Caki2 (cell line): Measurements from ENCODE around the gene POLR2E. TPM values are rescaled to one million over a fixed set of nuclear protein-coding genes. Genes with fewer than 3 reads are reported as not detected.

Experiments
- DNase-seq: peaks from one replicate; pipeline ENCODE4 v3.0.0-alpha.2; 2015; ENCODE audit warnings: low read depth
- in situ Hi-C: cut with HindIII; loops from 2 replicates; pipeline ENCODE4 v1.10.0; 2016; ENCODE audit warnings: low sequenced_read_pairs, low pct_unique_long_range_greater_than_20kb, mixed read lengths
- total RNA-seq: library from RNA; depleted of rRNA; stranded (reverse); fragments of >200 nt; shearing (Covaris generic); gene quantifications from 2 replicates; pipeline ENCODE4 v1.2.3, GENCODE V29; 2014; ENCODE audit warnings: low replicate concordance; rRNA removed

POLR2E gene
- total RNA-seq, 1 experiment from 2014 or later: 180 TPM

- in situ Hi-C loops: no loop called here
- no peak for DNase-seq
These were observed 48.1 kb downstream of the POLR2E start for GRCh38 chr19:1046836-1047695.

- in situ Hi-C loops: no loop called here
These were observed 49.0 kb downstream of the POLR2E start for GRCh38 chr19:1046117-1046626.

DNA sequence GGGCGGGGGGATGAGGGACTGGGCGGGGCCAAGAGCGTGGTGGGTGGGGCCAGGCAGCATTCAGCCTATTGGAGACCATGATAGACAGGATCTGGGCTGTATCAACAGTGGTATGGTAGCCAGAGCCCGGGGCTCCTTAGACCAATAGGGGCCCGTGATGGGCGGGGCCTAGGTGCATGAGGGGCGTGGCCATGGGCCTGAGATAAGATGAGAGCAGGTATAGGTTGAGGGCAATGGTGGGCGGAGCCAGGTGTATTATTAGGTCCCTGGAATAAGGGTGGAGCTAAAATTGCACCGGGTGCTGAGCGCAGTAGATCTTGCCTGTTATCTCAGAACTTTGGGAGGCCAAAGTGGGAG lies 50.0 kb downstream of the POLR2E start:
- peak; percentile 86 for DNase-seq
- in situ Hi-C loops: no loop called here

More at GRCh38 chr19:1046117-1046626, 49.0 kb downstream of the POLR2E start:
- DNase-seq: no peak

DNA sequence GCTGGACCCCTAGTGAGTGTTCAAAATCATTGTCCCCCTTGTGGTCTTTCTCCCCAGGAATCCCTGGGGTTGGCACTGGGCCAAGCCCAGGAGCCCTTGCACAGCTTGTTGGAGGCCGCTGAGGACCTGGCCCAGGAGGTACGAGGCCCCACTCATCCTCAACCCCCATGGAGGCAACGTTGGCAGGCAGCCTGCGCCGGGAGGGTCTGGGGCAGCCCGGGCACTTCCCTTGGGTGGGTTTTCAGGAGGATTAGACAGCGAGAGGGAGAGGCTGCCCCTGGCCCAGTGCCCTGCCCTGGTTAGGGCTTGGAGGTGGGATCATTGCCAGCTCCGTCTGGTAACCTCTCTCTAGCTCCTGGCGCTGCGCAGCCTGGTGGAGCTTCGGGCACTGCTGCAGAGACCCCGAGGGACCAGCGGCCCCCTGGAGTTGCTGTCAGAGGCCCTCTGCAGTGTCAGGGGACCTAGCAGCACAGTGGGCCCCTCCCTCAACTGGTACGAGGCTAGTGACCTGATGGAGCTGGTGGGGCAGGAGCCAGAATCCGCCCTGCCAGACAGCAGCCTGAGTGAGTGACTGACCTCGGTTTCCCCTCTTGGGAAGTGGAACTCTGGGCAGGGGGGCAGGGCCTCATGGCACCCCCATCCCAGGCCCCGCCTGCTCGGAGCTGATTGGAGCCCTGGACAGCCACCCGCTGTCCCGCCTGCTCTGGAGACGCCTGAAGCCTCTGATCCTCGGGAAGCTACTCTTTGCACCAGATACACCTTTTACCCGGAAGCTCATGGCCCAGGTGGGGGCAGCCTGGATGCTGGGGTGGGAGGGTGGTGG lies 52.3 kb downstream of the POLR2E start:
- peak; percentile 80 for DNase-seq

GRCh38 chr19:1041835-1042685 lies 53.1 kb downstream of the POLR2E start:
- peak; percentile 89 for DNase-seq
- in situ Hi-C loops: no loop called here

More for the DNA sequence above, 52.3 kb downstream of the POLR2E start:
- in situ Hi-C loops: no loop called here

GRCh38 chr19:1041272-1041834 lies 53.8 kb downstream of the POLR2E start:
- DNase-seq: no peak
- in situ Hi-C loops: no loop called here

GRCh38 chr19:1040476-1041271 lies 54.5 kb downstream of the POLR2E start:
- DNase-seq: peak; percentile 83
- in situ Hi-C loops: no loop called here

DNA sequence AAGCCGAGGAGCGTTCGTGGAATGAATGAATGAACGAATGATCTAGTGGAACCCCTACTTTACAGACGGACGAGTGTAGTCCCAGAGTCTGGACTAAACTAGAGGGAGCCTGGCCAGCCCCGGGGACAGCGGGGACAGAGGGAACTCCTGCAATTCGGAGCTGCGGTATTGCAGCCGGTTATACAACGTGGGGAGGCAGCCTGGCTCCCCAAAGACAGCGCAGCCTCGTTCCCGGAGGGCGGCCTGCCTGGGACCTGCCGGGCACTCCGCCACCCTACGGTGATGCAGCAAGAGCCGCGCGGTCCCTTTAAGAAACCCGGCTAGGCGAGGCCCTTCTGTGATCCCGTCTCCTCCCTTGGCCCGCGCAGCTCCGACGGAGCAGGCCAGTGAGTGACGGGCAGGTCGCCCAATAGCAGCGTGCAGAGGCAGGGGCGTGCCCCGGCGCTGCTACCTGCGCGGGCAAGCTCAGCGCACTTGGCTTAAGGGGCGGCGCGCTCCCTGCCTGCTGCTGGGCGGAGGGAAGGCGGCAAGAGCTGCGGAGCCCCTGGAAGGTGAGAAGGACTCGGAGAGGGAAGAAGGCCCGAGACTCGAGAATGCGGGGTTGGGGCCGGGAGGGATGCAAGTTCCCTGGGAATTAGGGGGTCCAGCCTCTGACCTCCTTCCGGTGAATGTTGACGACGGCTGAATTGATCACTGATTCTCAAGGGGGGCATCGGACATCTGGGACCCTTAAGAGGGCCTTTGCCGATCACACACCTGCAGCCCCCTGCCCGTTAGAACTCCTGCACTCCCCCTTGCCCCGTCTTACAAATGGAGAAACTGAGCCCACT lies 55.3 kb downstream of the POLR2E start, which contains the start of gene ABCA7:
ABCA7 (plus strand) TSS at position 462 of the 830 bp plus-strand sequence. CDS start 1,255 bp downstream, outside the sequence.
- peak; percentile 92 for DNase-seq
- in situ Hi-C loops: no loop called here

DNA sequence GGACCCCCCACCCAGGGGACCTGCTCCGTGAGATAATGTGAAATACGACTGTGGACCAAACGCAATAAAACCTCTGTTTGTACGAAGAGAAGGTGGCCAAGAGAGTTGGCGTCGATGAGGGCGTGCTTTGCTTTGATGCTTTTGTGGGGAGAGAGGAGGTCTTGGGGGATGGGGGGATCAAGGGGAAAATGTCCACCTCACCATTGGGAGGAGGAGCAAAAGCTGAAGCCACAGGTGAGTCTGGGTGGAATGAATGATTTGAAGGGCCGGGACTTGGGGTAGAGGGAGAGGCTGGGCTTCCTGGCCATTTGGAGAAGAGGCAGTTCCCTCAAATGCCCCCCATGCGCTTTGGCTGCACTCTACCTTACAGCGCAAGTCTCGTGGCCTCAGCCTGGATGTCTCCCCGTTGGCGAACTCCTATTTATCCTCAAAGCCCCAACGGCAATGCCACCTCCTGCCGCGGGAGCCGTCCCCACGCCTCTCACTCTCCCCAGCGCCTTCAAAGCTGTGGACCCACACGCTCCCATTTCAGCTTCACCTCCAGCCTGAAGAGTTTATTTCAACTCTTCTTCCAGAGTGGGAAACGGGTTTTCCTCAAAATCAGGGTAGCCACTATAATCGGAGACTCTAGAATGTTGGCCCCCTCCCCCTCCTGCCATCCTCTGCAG lies 56.1 kb downstream of the POLR2E start:
- DNase-seq: no peak
- in situ Hi-C loops: no loop called here

- in situ Hi-C loops: no loop called here
- no peak for DNase-seq
These were observed 57.5 kb downstream of the POLR2E start for GRCh38 chr19:1037621-1038064.

Other genes with a start within 250 kb of the POLR2E start
- not detected in 2 replicates for gene ELANE, start 243.1 kb downstream of the POLR2E start, total RNA-seq
- gene CFD, start 235.7 kb downstream of the POLR2E start, total RNA-seq: 6.8 and 9.9 TPM in 2 replicates
- gene MED16, start 202.2 kb downstream of the POLR2E start, total RNA-seq: 17.3 and 26.9 TPM in 2 replicates
- not detected in 2 replicates for gene RNU6-9, start 201.9 kb downstream of the POLR2E start, total RNA-seq
- 6.2 and 34.0 TPM in 2 replicates for gene R3HDM4, start 182.2 kb downstream of the POLR2E start, total RNA-seq
- not detected in 2 replicates for gene KISS1R, start 178.0 kb downstream of the POLR2E start, total RNA-seq
- gene ARID3A, start 169.3 kb downstream of the POLR2E start, total RNA-seq: 7.8 and 12.2 TPM in 2 replicates
- 99.1 and 111 TPM in 2 replicates for gene WDR18, start 111.0 kb downstream of the POLR2E start, total RNA-seq
- not detected in 2 replicates for gene GRIN3B, start 95.0 kb downstream of the POLR2E start, total RNA-seq
- gene TMEM259, start 74.3 kb downstream of the POLR2E start, total RNA-seq: 61.5 and 120 TPM in 2 replicates
- gene RNU6-2, start 73.9 kb downstream of the POLR2E start, total RNA-seq: not detected in 2 replicates
- gene CNN2, start 68.8 kb downstream of the POLR2E start, total RNA-seq: 78.5 and 93.1 TPM in 2 replicates
- gene ABCA7, start 55.3 kb downstream of the POLR2E start, total RNA-seq: 10.5 and 32.1 TPM in 2 replicates
- 17.3 and 36.7 TPM in 2 replicates for gene ARHGAP45, start 28.2 kb downstream of the POLR2E start, total RNA-seq
- gene GPX4, start 8.6 kb upstream of the POLR2E start, total RNA-seq: 693 and 719 TPM in 2 replicates
- gene SBNO2, start 78.9 kb upstream of the POLR2E start, total RNA-seq: 20.1 and 23.7 TPM in 2 replicates
- gene STK11, start 110.4 kb upstream of the POLR2E start, total RNA-seq: 74.2 and 78.3 TPM in 2 replicates
- gene CBARP, start 142.6 kb upstream of the POLR2E start, total RNA-seq: 0.24 and 1.9 TPM in 2 replicates
- gene ATP5F1D, start 146.4 kb upstream of the POLR2E start, total RNA-seq: 17.9 and 24.9 TPM in 2 replicates
- gene MIDN, start 153.2 kb upstream of the POLR2E start, total RNA-seq: 5.8 and 7.6 TPM in 2 replicates
- gene CIRBP, start 174.0 kb upstream of the POLR2E start, total RNA-seq: 51.1 and 84.1 TPM in 2 replicates
- gene FAM174C, start 180.2 kb upstream of the POLR2E start, total RNA-seq: 24.8 and 29.5 TPM in 2 replicates
- not detected in 2 replicates for gene EFNA2, start 190.5 kb upstream of the POLR2E start, total RNA-seq